GM23338 (cell line): ENCODE measurements around the gene GCNT3.

Source experiments
- CREB1 ChIP-seq: fragments of 250-450 bp; sonication (Bioruptor Pico); IDR thresholded peaks from 2 replicates; pipeline ENCODE4 v1.5.0; 2020; ENCODE audit warnings: low read depth, mild to moderate bottlenecking, moderate library complexity
- EZH2 ChIP-seq: fragments of 200-600 bp; sonication (generic); IDR thresholded peaks from one replicate; pipeline ENCODE4 v1.8.0; 2017; ENCODE audit warnings: antibody characterized with exemption, mild to moderate bottlenecking, low read depth; ENCODE audit not compliant: unreplicated experiment
- EZH2phosphoT487 ChIP-seq: fragments of 200-600 bp; sonication (generic); IDR thresholded peaks from one replicate; pipeline ENCODE4 v1.8.1; 2018; ENCODE audit warnings: antibody characterized with exemption; ENCODE audit not compliant: unreplicated experiment
- JUNB ChIP-seq: IDR thresholded peaks from one replicate; pipeline ENCODE4 v1.6.1; 2016; ENCODE audit warnings: antibody characterized with exemption; ENCODE audit not compliant: unreplicated experiment
- POLR2AphosphoS5 ChIP-seq: IDR thresholded peaks from 2 replicates; pipeline ENCODE4 v1.6.1; 2016; ENCODE audit warnings: antibody characterized with exemption, low read depth
- ZNF114 ChIP-seq: fragments of 250-450 bp; sonication (Bioruptor Pico); IDR thresholded peaks from 2 replicates; pipeline ENCODE4 v1.5.0; 2020; ENCODE audit warnings: mild to moderate bottlenecking, moderate library complexity
- TF ChIP-seq, protein P1 (sequence below), 2 experiments: fragments of 200-600 bp in 1 of 2; sonication (generic) in 1 of 2; conservative IDR thresholded peaks; 2 replicates each; pipeline versions ENCODE4 v1.5.1 to v1.6.1; 2016 to 2017; ENCODE audit warnings: antibody characterized with exemption in 2 of 2, low read depth in 2 of 2, mild to moderate bottlenecking in 2 of 2, moderate library complexity in 1 of 2
- TF ChIP-seq, protein P2 (sequence below): IDR thresholded peaks from one replicate; pipeline ENCODE4 v1.6.1; 2018; ENCODE audit warnings: antibody characterized with exemption; ENCODE audit not compliant: unreplicated experiment

DNA sequence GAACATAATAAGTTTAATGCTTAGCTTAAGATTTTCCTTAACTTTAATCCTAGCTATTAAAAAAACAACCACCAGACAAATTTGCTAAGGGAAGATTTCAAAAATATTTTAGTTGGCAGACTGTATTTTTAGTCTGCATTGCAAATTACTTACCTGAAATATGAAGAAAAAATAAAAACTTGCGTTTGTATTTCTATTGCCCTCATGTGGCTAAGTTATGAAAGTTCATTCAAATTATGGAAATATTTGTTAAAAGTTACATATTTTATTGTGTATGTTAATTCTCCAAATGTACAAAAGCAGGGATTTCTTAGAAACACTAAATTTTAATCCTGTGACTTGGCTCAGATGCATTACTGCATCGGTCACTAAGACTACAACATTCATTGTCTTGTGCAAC, 30.8 kb downstream of the GCNT3 start:
- TF ChIP-seq, protein P1, sequence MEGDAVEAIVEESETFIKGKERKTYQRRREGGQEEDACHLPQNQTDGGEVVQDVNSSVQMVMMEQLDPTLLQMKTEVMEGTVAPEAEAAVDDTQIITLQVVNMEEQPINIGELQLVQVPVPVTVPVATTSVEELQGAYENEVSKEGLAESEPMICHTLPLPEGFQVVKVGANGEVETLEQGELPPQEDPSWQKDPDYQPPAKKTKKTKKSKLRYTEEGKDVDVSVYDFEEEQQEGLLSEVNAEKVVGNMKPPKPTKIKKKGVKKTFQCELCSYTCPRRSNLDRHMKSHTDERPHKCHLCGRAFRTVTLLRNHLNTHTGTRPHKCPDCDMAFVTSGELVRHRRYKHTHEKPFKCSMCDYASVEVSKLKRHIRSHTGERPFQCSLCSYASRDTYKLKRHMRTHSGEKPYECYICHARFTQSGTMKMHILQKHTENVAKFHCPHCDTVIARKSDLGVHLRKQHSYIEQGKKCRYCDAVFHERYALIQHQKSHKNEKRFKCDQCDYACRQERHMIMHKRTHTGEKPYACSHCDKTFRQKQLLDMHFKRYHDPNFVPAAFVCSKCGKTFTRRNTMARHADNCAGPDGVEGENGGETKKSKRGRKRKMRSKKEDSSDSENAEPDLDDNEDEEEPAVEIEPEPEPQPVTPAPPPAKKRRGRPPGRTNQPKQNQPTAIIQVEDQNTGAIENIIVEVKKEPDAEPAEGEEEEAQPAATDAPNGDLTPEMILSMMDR (conservative IDR thresholded peaks at IDR 0.05; ENCODE audit: low read depth in 2 of 2) = 0 out of 4 replicates have a peak, but pooled peaks of 1 of the 2 experiments have one; percentile 16
- TF ChIP-seq EZH2 = no peak
- no peak for TF ChIP-seq CREB1
- TF ChIP-seq, protein P2, sequence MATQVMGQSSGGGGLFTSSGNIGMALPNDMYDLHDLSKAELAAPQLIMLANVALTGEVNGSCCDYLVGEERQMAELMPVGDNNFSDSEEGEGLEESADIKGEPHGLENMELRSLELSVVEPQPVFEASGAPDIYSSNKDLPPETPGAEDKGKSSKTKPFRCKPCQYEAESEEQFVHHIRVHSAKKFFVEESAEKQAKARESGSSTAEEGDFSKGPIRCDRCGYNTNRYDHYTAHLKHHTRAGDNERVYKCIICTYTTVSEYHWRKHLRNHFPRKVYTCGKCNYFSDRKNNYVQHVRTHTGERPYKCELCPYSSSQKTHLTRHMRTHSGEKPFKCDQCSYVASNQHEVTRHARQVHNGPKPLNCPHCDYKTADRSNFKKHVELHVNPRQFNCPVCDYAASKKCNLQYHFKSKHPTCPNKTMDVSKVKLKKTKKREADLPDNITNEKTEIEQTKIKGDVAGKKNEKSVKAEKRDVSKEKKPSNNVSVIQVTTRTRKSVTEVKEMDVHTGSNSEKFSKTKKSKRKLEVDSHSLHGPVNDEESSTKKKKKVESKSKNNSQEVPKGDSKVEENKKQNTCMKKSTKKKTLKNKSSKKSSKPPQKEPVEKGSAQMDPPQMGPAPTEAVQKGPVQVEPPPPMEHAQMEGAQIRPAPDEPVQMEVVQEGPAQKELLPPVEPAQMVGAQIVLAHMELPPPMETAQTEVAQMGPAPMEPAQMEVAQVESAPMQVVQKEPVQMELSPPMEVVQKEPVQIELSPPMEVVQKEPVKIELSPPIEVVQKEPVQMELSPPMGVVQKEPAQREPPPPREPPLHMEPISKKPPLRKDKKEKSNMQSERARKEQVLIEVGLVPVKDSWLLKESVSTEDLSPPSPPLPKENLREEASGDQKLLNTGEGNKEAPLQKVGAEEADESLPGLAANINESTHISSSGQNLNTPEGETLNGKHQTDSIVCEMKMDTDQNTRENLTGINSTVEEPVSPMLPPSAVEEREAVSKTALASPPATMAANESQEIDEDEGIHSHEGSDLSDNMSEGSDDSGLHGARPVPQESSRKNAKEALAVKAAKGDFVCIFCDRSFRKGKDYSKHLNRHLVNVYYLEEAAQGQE = no peak
- TF ChIP-seq EZH2phosphoT487 = no peak
- no peak for TF ChIP-seq ZNF114
- TF ChIP-seq POLR2AphosphoS5 = no peak
- TF ChIP-seq JUNB = no peak
